C4-2B (cell line): ENCODE data around the gene HIVEP2.

Source experiments
- H3K27ac ChIP-seq: fragments of 450-650 bp; 2 replicates; pipeline ENCODE4 v1.5.1; 2017
- CTCF ChIP-seq: fragments of 450-650 bp; conservative IDR thresholded peaks from 2 replicates; pipeline ENCODE4 v1.5.1; 2017; ENCODE audit warnings: mild to moderate bottlenecking
- ZFX ChIP-seq: fragments of 450-650 bp; IDR thresholded peaks from 2 replicates; pipeline ENCODE4 v1.6.1; 2017

The HIVEP2 gene

GRCh38 chr6:142844065-142844755, 100.8 kb downstream of the HIVEP2 start:
- no peak for TF ChIP-seq ZFX
- TF ChIP-seq CTCF: no peak
- H3K27ac ChIP-seq: peak overlapping the region; percentile 47; the same call in 1 of the 2 replicates

- no peak overlapping the region for H3K27ac ChIP-seq
- TF ChIP-seq CTCF: no peak
These were observed 101.6 kb downstream of the HIVEP2 start for GRCh38 chr6:142843361-142843760.

GRCh38 chr6:142842418-142843261, 102.3 kb downstream of the HIVEP2 start:
- TF ChIP-seq CTCF (no peak), ZFX (no peak)
- H3K27ac ChIP-seq: no peak overlapping the region

GRCh38 chr6:142841915-142842314, 103.1 kb downstream of the HIVEP2 start:
- TF ChIP-seq ZFX: no peak
- no peak for TF ChIP-seq CTCF
- H3K27ac ChIP-seq: no peak overlapping the region

GRCh38 chr6:142839686-142840040, 105.3 kb downstream of the HIVEP2 start:
- TF ChIP-seq ZFX (no peak), CTCF (no peak)
- H3K27ac ChIP-seq: no peak overlapping the region

- TF ChIP-seq ZFX: no peak
- TF ChIP-seq CTCF: no peak
These were observed 105.9 kb downstream of the HIVEP2 start for GRCh38 chr6:142838821-142839685.

More at GRCh38 chr6:142838821-142839685, 105.9 kb downstream of the HIVEP2 start:
- H3K27ac ChIP-seq: no peak overlapping the region
